H1 (cell line): Measurements from ENCODE around the gene PMFBP1. TPM values are rescaled to one million over a fixed set of nuclear protein-coding genes. Genes with fewer than 3 reads are reported as not detected.

Experiments
- CTCF ChIA-PET: fragments of 300-600 bp; sonication (Branson Sonifier 250); formaldehyde crosslinking; loops from one replicate; lab custom pipeline; 2021; ENCODE audit not compliant: partially characterized antibody; lab: Charles Lee
- POLR2A ChIA-PET: fragments of 300-600 bp; sonication (Branson Sonifier 250); formaldehyde crosslinking; loops from one replicate; lab custom pipeline; 2021; ENCODE audit warnings: inconsistent platforms; ENCODE audit not compliant: partially characterized antibody; lab: Charles Lee
- DNase-seq, 2 experiments: peaks; one replicate each; pipeline versions ENCODE4 v3.0.0 to v3.0.0-alpha.2; 2010 to 2022; ENCODE audit warnings: low spot score in 2 of 2, low read depth in 1 of 2, mixed read lengths in 1 of 2
- FAIRE-seq: peaks from 2 replicates; lab custom pipeline; 2011; peaks lifted over from hg19 to GRCh38; lab: Jason Lieb, UNC
- H2AFZ ChIP-seq: 2 replicates; pipeline ENCODE4 v1.8.1; 2012; ENCODE audit warnings: low read length, inconsistent platforms
- H2AK5ac ChIP-seq: 2 replicates; pipeline ENCODE4 v1.6.1; 2013; ENCODE audit warnings: low read depth, low read length
- H2BK120ac ChIP-seq: replicated peaks from 2 replicates; pipeline ENCODE3; 2013; ENCODE audit warnings: low read depth, low read length, inconsistent platforms
- H2BK12ac ChIP-seq: 2 replicates; pipeline ENCODE4 v1.6.1; 2013; ENCODE audit warnings: low read depth, low read length
- H2BK15ac ChIP-seq: 2 replicates; pipeline ENCODE4 v1.6.1; 2013; ENCODE audit warnings: low read length
- H2BK20ac ChIP-seq: 2 replicates; pipeline ENCODE4 v1.6.1; 2013; ENCODE audit warnings: low read length
- H2BK5ac ChIP-seq: 2 replicates; pipeline ENCODE4 v1.6.1; 2013; ENCODE audit warnings: low read depth, low read length
- H3K14ac ChIP-seq: 2 replicates; pipeline ENCODE4 v1.6.1; 2013; ENCODE audit warnings: inconsistent platforms; ENCODE audit not compliant: insufficient read length
- H3K18ac ChIP-seq: 2 replicates; pipeline ENCODE4 v1.6.1; 2013; ENCODE audit warnings: low read length; ENCODE audit errors: extremely low read depth
- H3K23ac ChIP-seq: 2 replicates; pipeline ENCODE4 v1.6.1; 2013; ENCODE audit warnings: inconsistent platforms; ENCODE audit not compliant: insufficient read length
- H3K23me2 ChIP-seq: 2 replicates; pipeline ENCODE4 v1.6.1; 2013; ENCODE audit warnings: low read depth, low read length
- H3K27ac ChIP-seq: 2 replicates; pipeline ENCODE4 v1.6.1; 2011; ENCODE audit warnings: low read depth, low read length, inconsistent platforms
- H3K27me3 ChIP-seq, 4 experiments: replicated peaks in 1 of 4; 1 replicate in 1 of 4; 2 replicates in 3 of 4; pipeline versions ENCODE4 v1.6.1 to v1.8.1; 2011 to 2013; ENCODE audit warnings: low read length in 3 of 4, mild to moderate bottlenecking in 3 of 4, inconsistent platforms in 2 of 4, mixed read lengths in 2 of 4, moderate library complexity in 1 of 4; ENCODE audit not compliant: control insufficient read depth in 3 of 4, insufficient read depth in 3 of 4; ENCODE audit errors: extremely low read depth in 1 of 4
- H3K36me3 ChIP-seq, 4 experiments: 2 replicates each; pipeline versions ENCODE4 v1.6.1 to v1.8.1; 2011 to 2013; ENCODE audit warnings: mild to moderate bottlenecking in 4 of 4, low read length in 3 of 4, moderate library complexity in 2 of 4, control low read depth in 1 of 4, inconsistent platforms in 1 of 4; ENCODE audit not compliant: insufficient read depth in 4 of 4, control insufficient read depth in 2 of 4
- H3K4ac ChIP-seq: replicated peaks from 2 replicates; pipeline ENCODE3; 2013; ENCODE audit warnings: low read length, low read depth, mixed read lengths, inconsistent platforms; ENCODE audit not compliant: insufficient read length
- H3K4me1 ChIP-seq, 4 experiments: replicated peaks in 1 of 4; 1 replicate in 1 of 4; 2 replicates in 3 of 4; pipeline versions ENCODE4 v1.6.1 to v1.8.1; 2011 to 2013; ENCODE audit warnings: low read length in 3 of 4, inconsistent platforms in 2 of 4, mixed read lengths in 1 of 4; ENCODE audit not compliant: insufficient read depth in 4 of 4, control insufficient read depth in 3 of 4
- H3K4me2 ChIP-seq, 2 experiments: 2 replicates each; pipeline versions ENCODE4 v1.6.1 to v1.8.1; 2011 to 2013; ENCODE audit warnings: low read depth in 2 of 2, low read length in 2 of 2, control low read depth in 1 of 2, inconsistent platforms in 1 of 2, mild to moderate bottlenecking in 1 of 2; ENCODE audit not compliant: insufficient read depth in 1 of 2
- H3K4me3 ChIP-seq, 4 experiments: fragments of 200-600, 300-600 bp in 1 of 4; sonication (generic), shearing (Covaris generic), sonication (Bioruptor Twin) in 1 of 4; 2 replicates each; pipeline versions ENCODE4 v1.5.1 to v1.8.1; 2011 to 2016; ENCODE audit warnings: low read length in 4 of 4, low read depth in 3 of 4, control low read depth in 2 of 4, inconsistent platforms in 2 of 4, mild to moderate bottlenecking in 2 of 4, mixed read lengths in 1 of 4, moderate library complexity in 1 of 4; ENCODE audit not compliant: insufficient read depth in 2 of 4; ENCODE audit errors: extremely low read depth in 1 of 4
- H3K56ac ChIP-seq: replicated peaks from 2 replicates; pipeline ENCODE3; 2013; ENCODE audit warnings: low read depth, mild to moderate bottlenecking, mixed read lengths, low read length, inconsistent platforms; ENCODE audit not compliant: insufficient read length
- H3K79me1 ChIP-seq: 2 replicates; pipeline ENCODE4 v1.6.1; 2013; ENCODE audit warnings: low read depth, low read length, control low read depth
- H3K79me2 ChIP-seq, 2 experiments: 2 replicates each; pipeline versions ENCODE4 v1.6.1 to v1.8.1; 2012 to 2013; ENCODE audit warnings: low read length in 2 of 2, mild to moderate bottlenecking in 2 of 2, inconsistent platforms in 1 of 2; ENCODE audit not compliant: insufficient read depth in 2 of 2, control insufficient read depth in 1 of 2
- H3K9ac ChIP-seq, 4 experiments: replicated peaks in 1 of 4; 1 replicate in 1 of 4; 2 replicates in 3 of 4; pipeline versions ENCODE4 v1.6.1 to v1.8.1; 2011 to 2013; ENCODE audit warnings: low read depth in 3 of 4, low read length in 3 of 4, control low read depth in 2 of 4, mild to moderate bottlenecking in 2 of 4, moderate library complexity in 2 of 4, inconsistent platforms in 1 of 4; ENCODE audit errors: extremely low read depth in 1 of 4
- H3K9me3 ChIP-seq, 2 experiments: 2 replicates each; pipeline versions ENCODE4 v1.6.1 to v1.8.1; 2012 to 2013; ENCODE audit warnings: mild to moderate bottlenecking in 2 of 2, moderate library complexity in 2 of 2, control low read depth in 1 of 2, inconsistent platforms in 1 of 2, low read depth in 1 of 2, low read length in 1 of 2, mixed read lengths in 1 of 2; ENCODE audit not compliant: insufficient read depth in 2 of 2
- H4K20me1 ChIP-seq, 2 experiments: replicated peaks in 1 of 2; 2 replicates each; pipeline versions ENCODE3 to v1.8.1; 2011 to 2013; ENCODE audit warnings: inconsistent platforms in 2 of 2, low read length in 2 of 2, mild to moderate bottlenecking in 1 of 2; ENCODE audit not compliant: insufficient read depth in 2 of 2, control insufficient read depth in 1 of 2
- H4K5ac ChIP-seq: 2 replicates; pipeline ENCODE4 v1.6.1; 2013; ENCODE audit warnings: low read length, low read depth, mixed read lengths, inconsistent platforms; ENCODE audit not compliant: insufficient read length
- H4K8ac ChIP-seq: 2 replicates; pipeline ENCODE4 v1.8.0; 2013; ENCODE audit warnings: mild to moderate bottlenecking, moderate library complexity, low read length, inconsistent platforms; ENCODE audit not compliant: insufficient read depth; ENCODE audit errors: extremely low read depth
- H4K91ac ChIP-seq: replicated peaks from 2 replicates; pipeline ENCODE3; 2013; ENCODE audit warnings: low read length, mixed read lengths, inconsistent platforms; ENCODE audit not compliant: insufficient read length
- BRCA1 ChIP-seq: IDR thresholded peaks from 2 replicates; pipeline ENCODE4 v1.6.1; 2012; ENCODE audit warnings: low read depth, low read length, improper control_type of control experiment
- CBX8 ChIP-seq: fragments of 300-800, 300-1000 bp; sonication (generic); IDR thresholded peaks from 2 replicates; pipeline ENCODE4 v1.7.1; 2016; ENCODE audit warnings: low read depth, low read length, borderline replicate concordance
- CTBP2 ChIP-seq: IDR thresholded peaks from 2 replicates; pipeline ENCODE4 v1.7.0; 2011; ENCODE audit warnings: borderline replicate concordance, mild to moderate bottlenecking, moderate library complexity, mixed read lengths, low read length; ENCODE audit not compliant: insufficient read depth, insufficient read length
- EGR1 ChIP-seq: IDR thresholded peaks from 2 replicates; pipeline ENCODE4 v1.6.1; 2011; ENCODE audit warnings: low read depth, low read length, borderline replicate concordance
- KDM1A ChIP-seq: fragments of 200-600, 300-600 bp; sonication (generic); IDR thresholded peaks from 2 replicates; pipeline ENCODE4 v1.7.1; 2016; ENCODE audit warnings: mild to moderate bottlenecking, low read length, borderline replicate concordance
- NRF1 ChIP-seq: IDR thresholded peaks from 2 replicates; pipeline ENCODE4 v1.6.1; 2011; ENCODE audit warnings: mild to moderate bottlenecking, low read depth, low read length, improper control_type of control experiment
- SIN3A ChIP-seq, 2 experiments: IDR thresholded peaks in 1 of 2; conservative IDR thresholded peaks in 1 of 2; 2 replicates each; pipeline ENCODE4 v1.6.1; 2011 to 2012; ENCODE audit warnings: low read length in 2 of 2, improper control_type of control experiment in 1 of 2, low read depth in 1 of 2, mild to moderate bottlenecking in 1 of 2
- SIRT6 ChIP-seq: IDR thresholded peaks from one replicate; pipeline ENCODE4 v1.7.1; 2012; ENCODE audit warnings: low read length, inconsistent platforms
- TCF12 ChIP-seq: IDR thresholded peaks from 2 replicates; pipeline ENCODE4 v1.6.1; 2011; ENCODE audit warnings: low read depth, mild to moderate bottlenecking, low read length
- YY1 ChIP-seq: IDR thresholded peaks from 2 replicates; pipeline ENCODE4 v1.6.1; 2011; ENCODE audit warnings: low read depth, mild to moderate bottlenecking, low read length
- WGBS, 2 experiments: shearing (Covaris generic) in 1 of 2; methylation state at CpG; one replicate each; pipeline versions ENCODE4 v1.1.6 to v1.1.7; 2013 to 2015; ENCODE audit warnings: low lambda C conversion rate in 2 of 2, mixed read lengths in 2 of 2, inconsistent platforms in 1 of 2, low coverage in 1 of 2, missing lambda C conversion rate in 1 of 2; ENCODE audit not compliant: insufficient replicate concordance in 2 of 2, insufficient coverage in 1 of 2, insufficient read length in 1 of 2; ENCODE audit errors: extremely low coverage in 1 of 2, missing lambda C conversion rate in 1 of 2; 5-methylcytosine and 5-hydroxymethylcytosine counted together
- polyA plus RNA-seq, 7 experiments: library from polyadenylated mRNA; depleted of rRNA in 3 of 7; stranded (reverse) in 5 of 7; unstranded in 2 of 7; fragments of >200 nt in 5 of 7; fragments of 200-250 nt in 2 of 7; gene quantifications; 1 replicate in 5 of 7; 2 replicates in 1 of 7; 4 replicates in 1 of 7; pipeline versions ENCODE4 v1.2.1 to v1.2.3, GENCODE V29; 2011 to 2013; ENCODE audit warnings: missing spikeins in 2 of 7, mixed read lengths in 2 of 7
- total RNA-seq: library from RNA; stranded (reverse); fragmentation: NEBNext Ultra II Directional; extraction: Animal tissue kit (Norgen Biotek cat#: 25700); gene quantifications from 2 replicates; pipeline ENCODE4 v1.2.1, GENCODE V29; 2021
- TF ChIP-seq, protein P1 (sequence below): IDR thresholded peaks from 2 replicates; pipeline ENCODE4 v1.6.1; 2012; ENCODE audit warnings: low read length, inconsistent platforms

PMFBP1 gene
- total and polyA plus RNA-seq, 2 of the 8 experiments (the other 6 are each of a cell fraction or from before 2014, with no cell fraction given): 0.32 to 1.6 TPM

DNA sequence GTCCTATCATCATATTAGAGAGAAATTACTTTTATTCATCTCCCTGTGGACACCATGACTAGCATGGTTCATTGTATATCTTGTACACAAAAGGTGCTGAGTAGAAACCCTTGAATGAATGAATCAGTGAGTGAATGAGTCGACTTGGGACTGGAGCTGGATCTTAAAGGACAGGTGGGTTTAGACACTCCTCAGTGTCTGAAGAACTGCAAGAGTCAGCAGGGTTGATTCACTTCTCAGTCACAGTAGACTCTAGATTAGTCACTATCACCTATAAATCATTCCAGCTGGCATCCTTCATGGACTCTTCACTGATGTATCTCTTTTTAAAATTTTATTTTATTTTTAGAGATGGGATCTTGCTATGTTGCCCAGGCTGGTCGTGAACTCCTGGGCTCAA is 30.1 kb upstream of the PMFBP1 start:
- POLR2A ChIA-PET: no interaction called here
- Histone ChIP-seq H3K18ac (no peak overlapping the region), H3K4me3 (no peak overlapping the region), H4K8ac (no peak overlapping the region), H3K9ac (no peak overlapping the region), H3K36me3 (no peaks in the 10 kb centered on the region), H3K23ac (no peak overlapping the region), H3K79me2 (no peaks in the 10 kb centered on the region), H4K20me1 (no peaks in the 10 kb centered on the region), H3K4me2 (no peak overlapping the region), H3K14ac (no peak overlapping the region), H3K56ac (no peak overlapping the region), H2BK15ac (no peak overlapping the region), H2AK5ac (no peak overlapping the region), H4K5ac (no peak overlapping the region), H2BK20ac (no peak overlapping the region), H3K4me1 (peaks cover 0 to 4% (median under 1%) of the 10 kb centered on the region in 4 experiments; a peak in 1 of 7 replicates), H2AFZ (no peak overlapping the region), H3K4ac (no peak overlapping the region), H3K23me2 (no peaks in the 10 kb centered on the region), H3K27me3 (no peaks in the 10 kb centered on the region), H4K91ac (no peak overlapping the region), H2BK120ac (no peak overlapping the region), H2BK5ac (no peak overlapping the region), H2BK12ac (no peak overlapping the region), H3K79me1 (no peaks in the 10 kb centered on the region), H3K27ac (no peak overlapping the region), H3K9me3 (no peaks in the 10 kb centered on the region)
- no peak for DNase-seq
- CTCF ChIA-PET: interaction anchor here (1.7 to 2.2 kb wide), 2 partner anchors 77 to 631 kb away, joined by 5 read pairs; no protein-coding TSS in a partner anchor
- no peak for FAIRE-seq
- TF ChIP-seq EGR1 (no peak), TCF12 (no peak), NRF1 (no peak), CTBP2 (no peak), CBX8 (no peak), YY1 (no peak), BRCA1 (no peak), SIRT6 (no peak), SIN3A (conservative IDR thresholded peaks at IDR 0.05 in 1 of 2, IDR thresholded peaks at IDR 0.05 in 1 of 2; ENCODE audit: low read depth in 1 of 2, low read length in 2 of 2) (no peak), KDM1A (no peak)
- TF ChIP-seq, protein P1, sequence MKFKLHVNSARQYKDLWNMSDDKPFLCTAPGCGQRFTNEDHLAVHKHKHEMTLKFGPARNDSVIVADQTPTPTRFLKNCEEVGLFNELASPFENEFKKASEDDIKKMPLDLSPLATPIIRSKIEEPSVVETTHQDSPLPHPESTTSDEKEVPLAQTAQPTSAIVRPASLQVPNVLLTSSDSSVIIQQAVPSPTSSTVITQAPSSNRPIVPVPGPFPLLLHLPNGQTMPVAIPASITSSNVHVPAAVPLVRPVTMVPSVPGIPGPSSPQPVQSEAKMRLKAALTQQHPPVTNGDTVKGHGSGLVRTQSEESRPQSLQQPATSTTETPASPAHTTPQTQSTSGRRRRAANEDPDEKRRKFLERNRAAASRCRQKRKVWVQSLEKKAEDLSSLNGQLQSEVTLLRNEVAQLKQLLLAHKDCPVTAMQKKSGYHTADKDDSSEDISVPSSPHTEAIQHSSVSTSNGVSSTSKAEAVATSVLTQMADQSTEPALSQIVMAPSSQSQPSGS: no peak
- 94% methylated on average over 2 of the region's 2 CpGs; no CpG with 5 or more reads in 1 of the 2 experiments for WGBS, 2 experiments
